ENCODE results near the gene RAC2. TPM values are rescaled to one million over a fixed set of nuclear protein-coding genes. Genes with fewer than 3 reads are reported as not detected.

Gene RAC2
- total and polyA plus RNA-seq, 2 of the 8 experiments (the other 6 are each of a cell fraction or from before 2014, with no cell fraction given) = 2.3 to 4.3 TPM

DNA sequence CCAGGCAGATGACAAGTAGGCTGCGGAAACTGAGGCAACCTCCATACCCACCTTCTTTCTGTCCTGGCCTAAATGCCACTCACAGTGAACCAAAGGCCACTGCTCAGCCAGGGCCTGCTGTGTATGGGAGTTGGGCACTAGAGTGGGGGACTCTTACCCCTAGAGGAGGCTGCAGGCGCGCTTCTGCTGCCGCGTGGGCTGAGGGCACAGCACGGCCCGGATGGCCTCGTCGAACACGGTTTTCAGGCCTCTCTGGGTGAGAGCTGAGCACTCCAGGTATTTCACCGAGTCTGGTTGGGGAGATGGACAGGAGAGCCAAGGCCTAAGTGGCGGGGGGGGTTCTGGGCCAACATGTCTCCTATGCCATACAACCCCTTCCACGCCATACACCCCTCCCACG, 17.6 kb downstream of the RAC2 start:
- no peak overlapping the region for H2BK120ac ChIP-seq (replicated peaks; ENCODE audit: low read depth, low read length)

More for the DNA sequence above, 17.6 kb downstream of the RAC2 start:
- Histone ChIP-seq H3K27me3 (replicated peaks in 1 of 4; ENCODE audit: control insufficient read depth in 3 of 4, extremely low read depth in 1 of 4, insufficient read depth in 3 of 4, low read length in 3 of 4) (no peaks in the 10 kb centered on the region), H3K4me1 (replicated peaks in 1 of 4; ENCODE audit: control insufficient read depth in 3 of 4, insufficient read depth in 4 of 4, low read length in 3 of 4) (no peaks in the 10 kb centered on the region), H3K4me2 (ENCODE audit: insufficient read depth in 1 of 2, low read depth in 2 of 2, low read length in 2 of 2) (no peak overlapping the region), H3K27ac (ENCODE audit: low read depth, low read length) (no peak overlapping the region), H3K36me3 (ENCODE audit: control insufficient read depth in 2 of 4, insufficient read depth in 4 of 4, low read length in 3 of 4) (no peaks in the 10 kb centered on the region), H2BK12ac (ENCODE audit: low read depth, low read length) (no peak overlapping the region), H4K5ac (ENCODE audit: insufficient read length, low read depth, low read length) (no peak overlapping the region), H2BK20ac (ENCODE audit: low read length) (no peak overlapping the region), H2AFZ (ENCODE audit: low read length) (no peak overlapping the region), H3K4ac (replicated peaks; ENCODE audit: insufficient read length, low read depth, low read length) (no peak overlapping the region), H4K91ac (replicated peaks; ENCODE audit: insufficient read length, low read length) (no peak overlapping the region), H3K18ac (ENCODE audit: extremely low read depth, low read length) (no peak overlapping the region), H3K4me3 (ENCODE audit: extremely low read depth in 1 of 4, insufficient read depth in 2 of 4, low read depth in 3 of 4, low read length in 4 of 4) (no peak overlapping the region), H3K14ac (ENCODE audit: insufficient read length) (no peak overlapping the region), H2BK5ac (ENCODE audit: low read depth, low read length) (no peak overlapping the region), H4K20me1 (replicated peaks in 1 of 2; ENCODE audit: control insufficient read depth in 1 of 2, insufficient read depth in 2 of 2, low read length in 2 of 2) (no peaks in the 10 kb centered on the region), H3K23me2 (ENCODE audit: low read depth, low read length) (peaks cover 2% of the 10 kb centered on the region; the same call in 1 of the 2 replicates), H3K9me3 (ENCODE audit: insufficient read depth in 2 of 2, low read depth in 1 of 2, low read length in 1 of 2) (no peaks in the 10 kb centered on the region), H2BK15ac (ENCODE audit: low read length) (no peak overlapping the region), H3K23ac (ENCODE audit: insufficient read length) (no peak overlapping the region), H3K79me2 (ENCODE audit: control insufficient read depth in 1 of 2, insufficient read depth in 2 of 2, low read length in 2 of 2) (no peaks in the 10 kb centered on the region), H3K56ac (replicated peaks; ENCODE audit: insufficient read length, low read depth, low read length) (no peak overlapping the region), H4K8ac (ENCODE audit: extremely low read depth, insufficient read depth, low read length) (no peak overlapping the region), H3K79me1 (ENCODE audit: low read depth, low read length) (no peaks in the 10 kb centered on the region), H3K9ac (replicated peaks in 1 of 4; ENCODE audit: extremely low read depth in 1 of 4, low read depth in 3 of 4, low read length in 3 of 4) (no peak overlapping the region), H2AK5ac (ENCODE audit: low read depth, low read length) (no peak overlapping the region)
- FAIRE-seq (no peak), DNase-seq (ENCODE audit: low read depth in 1 of 2, low spot score in 2 of 2) (no peak)
- ChIA-PET CTCF (ENCODE audit: partially characterized antibody) (interaction anchor here (0.7 to 3.3 kb wide), 3 partner anchors 19 to 229 kb away, joined by 5 to 22 read pairs (median 6); no protein-coding TSS in a partner anchor), POLR2A (ENCODE audit: partially characterized antibody) (interaction anchor here (1.4 kb wide), 1 partner anchor 19 kb away, joined by 4 read pairs; no protein-coding TSS in a partner anchor)
- 90% methylated on average over 11 of the region's 14 CpGs; no CpG with 5 or more reads in 1 of the 2 experiments for WGBS, 2 experiments (ENCODE audit: extremely low coverage in 1 of 2, insufficient coverage in 1 of 2, insufficient read length in 1 of 2, insufficient replicate concordance in 2 of 2, low coverage in 1 of 2, low lambda C conversion rate in 2 of 2, missing lambda C conversion rate in 1 of 2)
- TF ChIP-seq POLR2AphosphoS5 (IDR thresholded peaks at IDR 0.05; ENCODE audit: low read depth, low read length) (no peak), KDM4A (IDR thresholded peaks at IDR 0.05; ENCODE audit: low read depth, low read length, severe bottlenecking) (no peak), BRCA1 (IDR thresholded peaks at IDR 0.05; ENCODE audit: low read depth, low read length) (no peak), CBX5 (IDR thresholded peaks at IDR 0.05; ENCODE audit: low read depth, low read length) (no peak), SIN3A (conservative IDR thresholded peaks at IDR 0.05 in 1 of 2, IDR thresholded peaks at IDR 0.05 in 1 of 2; ENCODE audit: low read depth in 1 of 2, low read length in 2 of 2) (no peak), YY1 (IDR thresholded peaks at IDR 0.05; ENCODE audit: low read depth, low read length) (no peak), EZH2 (IDR thresholded peaks at IDR 0.05; ENCODE audit: low read depth, low read length, severe bottlenecking) (no peak)
